ENCODE data around the gene MRPL27.
"Not testable (repeated sequence)": the region's sequence is repeated elsewhere in the genome, so short reads cannot be mapped to it uniquely, and the experiment has no call there.

The MRPL27 gene

GRCh38 chr17:50372758-50373556, at the start of gene MRPL27, which contains the start of gene EME1:
Gene MRPL27 (minus strand): TSS chr17:50373184. CDS start chr17:50373170, 14 bp downstream.
Gene EME1 (plus strand): TSS chr17:50373229. CDS start chr17:50375209, 1,980 bp downstream.
- DNase-seq (ENCODE audit: low read depth in 2 of 2), result peak; percentile 69 to 73

- DNase-seq (ENCODE audit: low read depth in 2 of 2), result no peak
Measured at GRCh38 chr17:50422738-50423137, 49.8 kb upstream of the MRPL27 start.

GRCh38 chr17:50421308-50422051, 48.5 kb upstream of the MRPL27 start:
- DNase-seq (ENCODE audit: low read depth in 2 of 2), result no peak

GRCh38 chr17:50420419-50421112, 47.6 kb upstream of the MRPL27 start:
- no peak for DNase-seq (ENCODE audit: low read depth in 2 of 2)

GRCh38 chr17:50419577-50419976, 46.6 kb upstream of the MRPL27 start:
- DNase-seq (ENCODE audit: low read depth in 2 of 2), result not testable (repeated sequence)

- DNase-seq (ENCODE audit: low read depth in 2 of 2), result no peak
Measured at GRCh38 chr17:50414808-50415207, 41.8 kb upstream of the MRPL27 start.

GRCh38 chr17:50412188-50412732, 39.3 kb upstream of the MRPL27 start:
- DNase-seq (ENCODE audit: low read depth in 2 of 2), result no peak

- no peak for DNase-seq (ENCODE audit: low read depth in 2 of 2)
Measured at GRCh38 chr17:50407921-50408320, 34.9 kb upstream of the MRPL27 start.

GRCh38 chr17:50406578-50406977, 33.6 kb upstream of the MRPL27 start:
- no peak for DNase-seq (ENCODE audit: low read depth in 2 of 2)

- not testable (repeated sequence) for DNase-seq (ENCODE audit: low read depth in 2 of 2)
Measured at GRCh38 chr17:50405351-50405750, 32.4 kb upstream of the MRPL27 start.

GRCh38 chr17:50399591-50399990, 26.6 kb upstream of the MRPL27 start:
- not testable (repeated sequence) for DNase-seq (ENCODE audit: low read depth in 2 of 2)

GRCh38 chr17:50398672-50399071, 25.7 kb upstream of the MRPL27 start:
- not testable (repeated sequence) for DNase-seq (ENCODE audit: low read depth in 2 of 2)

- no peak for DNase-seq (ENCODE audit: low read depth in 2 of 2)
Measured at GRCh38 chr17:50397919-50398285, 24.9 kb upstream of the MRPL27 start.

GRCh38 chr17:50397111-50397918, 24.3 kb upstream of the MRPL27 start, which contains the start of gene LRRC59:
Gene LRRC59 (minus strand): TSS chr17:50397523. CDS start chr17:50397317, 206 bp downstream.
- DNase-seq (ENCODE audit: low read depth in 2 of 2), result peak; percentile 79 to 88

GRCh38 chr17:50396261-50397110, 23.5 kb upstream of the MRPL27 start:
- DNase-seq (ENCODE audit: low read depth in 2 of 2), result no peak

- DNase-seq (ENCODE audit: low read depth in 2 of 2), result no peak
Measured at GRCh38 chr17:50394711-50395110, 21.7 kb upstream of the MRPL27 start.

GRCh38 chr17:50393700-50394099, 20.7 kb upstream of the MRPL27 start:
- DNase-seq (ENCODE audit: low read depth in 2 of 2), result no peak

- DNase-seq (ENCODE audit: low read depth in 2 of 2), result no peak
Measured at GRCh38 chr17:50392621-50393020, 19.6 kb upstream of the MRPL27 start.

GRCh38 chr17:50389534-50389933, 16.6 kb upstream of the MRPL27 start:
- DNase-seq (ENCODE audit: low read depth in 2 of 2), result no peak

GRCh38 chr17:50388728-50389127, 15.7 kb upstream of the MRPL27 start:
- DNase-seq (ENCODE audit: low read depth in 2 of 2), result no peak

Measured in activated CD8-positive, alpha-beta memory T cell treated with anti-CD3 and anti-CD28 coated beads for 4 hours (primary cell).